A172 (cell line): ENCODE data around the gene TMEM115. TPM values are rescaled to one million over a fixed set of nuclear protein-coding genes. Genes with fewer than 3 reads are reported as not detected.

Experiments used
- DNase-seq: peaks from one replicate; pipeline ENCODE4 v3.0.0-alpha.2; 2015; ENCODE audit warnings: low spot score
- total RNA-seq: library from RNA; depleted of rRNA; stranded (reverse); fragments of >200 nt; shearing (Covaris generic); gene quantifications from 2 replicates; pipeline ENCODE4 v1.2.3, GENCODE V29; 2014

Gene TMEM115
- total RNA-seq, 1 experiment from 2014 or later = 58.9 TPM

DNA sequence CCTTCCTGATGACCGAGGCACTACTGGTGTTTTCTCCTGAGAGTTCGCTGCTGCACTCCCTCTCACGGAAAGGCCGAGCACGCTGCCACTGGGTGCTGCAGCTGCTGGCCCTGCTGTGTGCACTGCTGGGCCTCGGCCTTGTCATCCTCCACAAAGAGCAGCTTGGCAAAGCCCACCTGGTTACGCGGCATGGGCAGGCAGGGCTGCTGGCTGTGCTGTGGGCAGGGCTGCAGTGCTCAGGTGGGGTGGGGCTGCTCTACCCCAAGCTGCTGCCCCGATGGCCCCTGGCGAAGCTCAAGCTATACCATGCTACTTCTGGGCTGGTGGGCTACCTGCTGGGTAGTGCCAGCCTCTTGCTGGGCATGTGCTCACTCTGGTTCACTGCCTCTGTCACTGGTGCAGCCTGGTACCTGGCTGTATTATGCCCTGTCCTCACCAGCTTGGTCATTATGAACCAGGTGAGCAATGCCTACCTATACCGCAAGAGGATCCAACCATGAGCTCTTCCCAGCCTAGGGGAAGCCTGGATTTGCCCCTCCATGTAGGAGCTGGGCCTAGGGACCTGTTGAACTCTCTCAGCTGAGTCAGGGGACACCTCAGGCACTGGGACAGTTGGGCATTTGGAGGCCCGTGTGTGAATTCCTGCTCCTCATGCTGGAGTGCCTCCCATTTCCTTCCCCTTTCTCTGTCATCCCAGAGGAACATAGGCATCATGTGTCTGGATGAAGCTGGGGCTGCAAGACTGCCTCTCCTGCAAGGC is 5.9 kb downstream of the TMEM115 start:
- DNase-seq = no peak

DNA sequence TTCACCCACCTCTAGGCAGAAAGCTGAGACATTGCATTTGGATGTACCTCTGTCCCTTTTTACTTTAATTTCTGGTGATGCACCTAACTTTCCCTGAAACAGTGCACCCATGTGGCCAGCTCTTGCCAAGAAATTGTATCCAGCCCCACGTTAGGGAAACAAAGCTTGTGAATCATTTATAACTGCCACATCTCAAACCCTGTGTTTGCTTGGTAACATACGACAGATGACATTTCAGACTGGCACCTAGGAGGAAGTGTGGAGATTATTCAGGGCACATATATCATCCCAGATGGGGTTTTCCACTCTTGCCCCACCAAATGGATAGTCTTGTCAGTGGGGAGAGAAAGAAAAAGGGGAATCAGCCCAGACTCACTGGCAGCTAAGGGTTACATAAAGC is 6.5 kb downstream of the TMEM115 start:
- DNase-seq = no peak

- no peak for DNase-seq
Observed at GRCh38 chr3:50351323-50351697, 8.0 kb downstream of the TMEM115 start.

GRCh38 chr3:50350527-50351322 is 8.6 kb downstream of the TMEM115 start, which contains the start of the genes CYB561D2 and NPRL2:
Gene CYB561D2, plus strand, starts transcription at chr3:50350862. Its CDS starts 572 bp downstream, at chr3:50351434.
Gene NPRL2, minus strand, starts transcription at chr3:50350775. Its CDS starts 123 bp downstream, at chr3:50350652.
- peak; percentile 90 for DNase-seq

DNA sequence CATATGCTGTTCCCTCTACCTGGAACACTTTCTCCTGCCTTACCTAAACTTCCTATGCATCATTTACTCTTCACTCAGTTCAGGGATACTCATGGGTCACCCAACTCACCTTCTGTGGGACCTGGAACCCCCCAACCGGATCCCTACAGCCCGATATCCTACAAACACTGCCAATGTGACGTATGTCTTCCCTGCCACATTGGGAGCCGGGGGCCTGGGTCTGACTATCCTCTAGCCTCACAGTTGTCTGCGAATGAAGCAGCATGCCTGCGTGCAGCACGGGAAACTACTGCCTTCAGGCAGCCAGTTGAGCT is 9.2 kb downstream of the TMEM115 start:
- no peak for DNase-seq

DNA sequence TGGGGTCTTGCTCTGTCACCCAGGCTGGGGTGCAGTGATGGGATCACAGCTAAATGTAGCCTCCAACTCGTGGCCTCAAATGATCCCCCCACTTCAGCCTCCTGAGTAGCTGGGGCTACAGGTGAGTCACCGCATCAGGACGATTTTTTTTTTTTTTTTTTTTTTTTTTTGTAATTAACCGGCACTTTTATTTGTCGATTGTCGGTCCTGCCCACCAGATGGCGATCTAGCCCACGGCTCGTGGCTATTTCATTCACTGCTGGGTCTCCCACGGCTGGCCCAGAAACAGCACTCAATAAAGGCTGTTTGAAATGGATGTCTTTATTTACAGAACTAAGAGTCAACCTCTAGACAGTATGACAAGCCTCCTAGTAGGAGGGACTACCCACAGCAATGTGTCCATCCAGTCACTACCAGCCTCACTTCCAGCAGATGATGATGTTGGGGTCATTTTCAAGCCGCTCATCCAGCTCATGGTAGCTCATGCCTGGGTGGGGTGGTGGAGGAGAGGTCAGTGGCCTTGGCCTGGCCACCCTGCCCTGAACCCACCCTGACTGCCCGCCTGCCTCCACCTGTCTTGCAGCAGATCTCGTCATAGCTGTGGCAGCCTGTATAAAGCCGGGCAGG is 12.0 kb downstream of the TMEM115 start:
- peak; percentile 68 for DNase-seq

DNA sequence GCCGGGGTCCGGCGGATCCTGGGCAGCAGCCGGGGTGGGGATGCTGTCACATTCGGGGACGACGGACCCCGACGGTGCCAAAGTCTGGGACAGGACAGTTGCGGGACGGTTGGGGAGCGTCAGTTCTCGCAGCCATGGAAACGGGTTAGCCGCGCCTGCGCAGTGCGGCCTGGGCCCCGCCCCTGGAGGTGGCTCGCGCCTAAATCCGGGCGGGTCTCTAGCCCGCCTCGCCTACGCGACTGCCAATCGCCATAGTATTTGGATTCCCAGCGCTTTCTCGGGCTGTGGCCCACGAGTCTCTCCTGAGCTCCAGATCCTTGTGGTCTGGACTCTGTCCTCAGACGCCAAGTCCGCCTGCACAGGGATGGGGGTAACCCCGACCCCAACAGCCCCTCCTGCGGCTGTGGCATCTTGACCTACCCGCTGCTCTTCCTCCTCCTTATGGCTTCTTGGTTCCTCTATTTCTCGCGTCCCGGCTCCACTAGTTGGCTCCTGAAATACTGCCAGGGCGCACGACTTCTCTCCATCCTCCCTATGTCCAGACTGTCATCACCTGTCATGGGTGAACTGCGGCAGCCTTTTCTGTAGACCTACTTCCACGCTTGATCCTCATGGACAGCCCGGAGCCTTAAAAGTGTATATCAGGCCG is 13.6 kb downstream of the TMEM115 start, which contains the start of gene ZMYND10:
Gene ZMYND10 (minus strand): TSS at position 147 of the 649 bp plus-strand sequence. CDS start 153 bp downstream, outside the sequence.
- no peak for DNase-seq

DNA sequence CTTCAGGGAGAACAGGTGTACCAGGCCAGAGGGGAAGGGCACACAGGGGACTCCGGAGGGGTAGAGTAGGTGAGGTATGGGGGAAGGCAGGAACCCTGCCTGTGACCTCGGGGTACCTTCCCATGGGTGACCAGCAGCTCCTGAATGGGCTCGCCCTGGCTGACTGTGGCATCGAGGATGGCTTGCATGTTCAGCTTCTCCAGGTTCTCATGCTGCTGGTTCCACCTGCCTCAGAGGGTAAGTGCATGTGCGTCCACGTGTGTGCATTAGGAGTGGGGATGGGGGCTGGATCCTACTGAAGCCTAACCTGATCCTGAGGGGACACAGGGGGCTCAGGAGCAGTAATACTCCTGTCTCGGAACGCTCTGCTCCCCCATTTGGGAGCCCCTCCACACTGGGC is 14.3 kb downstream of the TMEM115 start:
- DNase-seq = no peak

DNA sequence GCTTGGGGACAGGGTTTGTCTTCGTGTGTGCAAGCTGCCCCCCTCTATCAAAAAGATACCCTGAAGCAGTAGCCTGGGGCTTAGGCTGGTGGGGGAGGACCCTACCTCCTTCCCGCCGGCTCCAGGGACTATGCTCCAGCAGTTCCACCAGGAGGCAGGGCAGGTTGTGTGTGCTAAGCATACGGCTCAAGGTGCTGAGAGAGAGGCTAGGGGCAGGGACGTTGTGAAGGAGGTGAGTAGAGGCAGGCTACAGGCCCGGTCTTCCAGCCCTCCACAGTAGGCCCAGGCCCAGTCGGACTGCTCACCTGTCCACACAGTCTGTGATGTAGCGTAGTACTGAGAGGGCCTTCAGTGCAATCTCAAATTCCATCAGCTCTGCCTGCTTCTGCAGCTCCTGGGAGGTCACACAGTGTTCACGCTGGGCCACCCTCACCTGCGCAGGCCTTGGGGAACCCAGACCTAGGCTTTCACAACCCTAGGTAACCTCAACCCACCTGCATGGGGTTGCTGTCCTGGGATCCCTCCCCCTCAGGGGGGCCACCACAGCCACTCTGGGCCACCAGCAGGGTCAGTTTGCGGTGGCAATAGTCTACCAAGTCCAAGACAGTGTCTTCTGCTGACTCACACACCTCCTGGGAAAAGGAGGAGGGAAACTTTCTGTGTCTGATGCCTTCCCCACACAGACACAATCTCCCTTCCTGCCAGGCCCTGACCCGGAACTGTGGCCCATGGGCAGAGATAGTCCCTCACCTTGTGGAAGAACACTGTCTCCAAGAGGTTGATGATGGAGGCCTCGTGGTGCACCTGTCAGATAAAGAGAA is 16.3 kb downstream of the TMEM115 start:
- DNase-seq = no peak

GRCh38 chr3:50341996-50342650 is 17.2 kb downstream of the TMEM115 start:
- no peak for DNase-seq

DNA sequence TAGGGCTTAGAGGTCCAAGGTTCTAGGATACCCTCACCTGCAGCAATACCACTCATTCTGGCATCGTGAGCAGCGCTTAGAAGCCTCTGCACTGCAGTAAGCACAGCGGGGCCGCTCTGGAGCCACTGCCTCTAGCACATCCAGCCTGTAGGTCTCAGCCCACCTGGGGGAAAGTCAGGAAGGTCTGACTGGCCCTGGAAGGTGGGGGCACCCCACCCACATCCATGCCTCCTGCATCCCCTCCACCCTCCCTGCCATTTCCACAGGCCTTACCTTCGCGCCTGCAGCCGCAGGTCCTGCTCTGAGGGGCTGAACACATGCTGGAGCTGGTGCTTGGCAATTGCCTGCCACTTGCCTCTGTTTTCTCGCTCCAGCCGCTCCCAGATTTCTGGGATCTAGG is 17.8 kb downstream of the TMEM115 start:
- no peak for DNase-seq

GRCh38 chr3:50340448-50341329 is 18.6 kb downstream of the TMEM115 start, which contains the start of gene RASSF1:
Gene RASSF1, minus strand, starts transcription at chr3:50340836. Its CDS starts 31 bp downstream, at chr3:50340805.
- DNase-seq = no peak

DNA sequence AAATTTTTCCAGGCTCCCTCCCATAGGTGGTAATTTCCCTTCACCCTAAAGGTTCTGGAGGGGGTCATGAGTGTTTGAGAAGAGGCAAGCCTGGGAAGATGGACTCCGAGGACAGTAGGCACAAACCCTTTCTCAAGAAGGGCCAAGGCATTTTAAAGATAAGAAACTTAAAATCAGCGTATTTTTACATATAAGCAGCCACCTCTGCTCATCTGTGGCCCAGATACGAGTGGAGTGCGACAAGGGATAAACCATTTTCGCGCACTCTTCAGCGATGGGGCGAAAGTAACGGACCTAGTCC is 19.2 kb downstream of the TMEM115 start:
- no peak for DNase-seq

DNA sequence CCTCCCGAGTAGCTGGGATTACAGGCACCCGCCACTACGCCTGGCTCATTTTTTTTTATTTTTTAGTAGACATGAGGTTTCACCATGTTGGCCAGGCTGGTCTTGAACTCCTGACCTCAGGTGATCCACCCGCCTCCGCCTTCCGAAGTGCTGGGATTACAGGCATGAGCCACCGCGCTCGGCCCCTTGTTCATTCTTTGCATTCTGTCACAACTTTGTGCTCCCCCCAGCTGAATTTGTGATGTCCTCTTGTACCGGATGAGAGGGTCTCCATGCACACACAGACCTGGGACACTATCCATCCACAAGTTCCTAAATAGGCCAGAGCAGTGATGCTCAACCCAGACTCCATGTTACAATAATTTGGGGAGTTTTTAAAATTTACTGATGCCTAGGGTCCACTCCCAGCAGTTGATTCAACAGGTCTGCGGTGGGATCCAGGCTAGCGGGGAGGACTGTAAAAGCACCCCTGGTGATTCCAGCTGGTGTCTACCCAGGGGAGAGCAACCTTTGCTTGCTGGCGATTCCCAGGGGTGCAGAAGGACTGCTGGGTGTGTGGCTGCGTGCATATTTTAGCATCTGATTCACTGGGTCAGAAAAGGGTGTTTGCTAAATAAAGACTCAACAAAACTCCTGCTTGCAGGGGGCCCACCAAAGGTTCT is 19.7 kb downstream of the TMEM115 start:
- DNase-seq = no peak

DNA sequence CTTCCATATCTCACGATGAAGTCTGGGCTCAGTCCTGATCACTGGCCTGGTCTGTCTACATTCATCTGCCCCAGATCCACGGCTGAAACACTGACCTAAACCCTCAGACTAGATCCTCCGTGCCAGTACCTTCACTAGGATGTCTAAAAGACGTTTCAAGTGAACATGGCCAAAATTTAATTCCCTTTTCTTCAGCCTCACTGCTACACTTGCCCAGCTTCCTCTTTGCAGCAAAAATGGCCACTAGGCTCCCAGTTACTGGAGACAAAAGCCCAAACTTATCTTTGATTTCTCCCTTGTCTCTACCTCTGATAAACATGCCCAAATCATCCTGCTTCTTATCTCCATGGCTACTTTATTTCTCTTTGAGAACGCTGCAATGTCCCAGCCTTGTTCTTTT is 20.4 kb downstream of the TMEM115 start:
- no peak for DNase-seq

GRCh38 chr3:50337175-50337861 is 22.0 kb downstream of the TMEM115 start:
- DNase-seq = peak; percentile 97

- peak; percentile 35 for DNase-seq
Observed at GRCh38 chr3:50336452-50337174, 22.7 kb downstream of the TMEM115 start.
